Neuronal stem cell (in vitro differentiated cells): ENCODE measurements around the gene DLGAP4.
"Not testable (repeated sequence)": the region's sequence is repeated elsewhere in the genome, so short reads cannot be mapped to it uniquely, and the experiment has no call there.

Experiments used
- DNase-seq: peaks from one replicate; pipeline ENCODE4 v3.0.0-alpha.2; 2013; ENCODE audit warnings: low spot score
- H2AFZ ChIP-seq: one replicate; pipeline ENCODE4 v1.6.1; 2013; ENCODE audit warnings: mild to moderate bottlenecking, low read length, inconsistent platforms
- H2AK5ac ChIP-seq: 2 replicates; pipeline ENCODE4 v1.6.1; 2013; ENCODE audit warnings: low read depth, mild to moderate bottlenecking, inconsistent platforms, low read length, moderate library complexity, mixed read lengths
- H2BK120ac ChIP-seq: 2 replicates; pipeline ENCODE4 v1.6.1; 2013; ENCODE audit warnings: low read depth, mild to moderate bottlenecking, inconsistent platforms, low read length, moderate library complexity, mixed read lengths
- H2BK12ac ChIP-seq: one replicate; pipeline ENCODE4 v1.6.1; 2013; ENCODE audit warnings: low read length, inconsistent platforms
- H2BK15ac ChIP-seq: 2 replicates; pipeline ENCODE4 v1.6.1; 2013; ENCODE audit warnings: mild to moderate bottlenecking, low read length, inconsistent platforms, mixed read lengths
- H2BK5ac ChIP-seq: one replicate; pipeline ENCODE4 v1.6.1; 2013; ENCODE audit warnings: inconsistent platforms, mild to moderate bottlenecking, low read length, moderate library complexity
- H3K14ac ChIP-seq: one replicate; pipeline ENCODE4 v1.6.1; 2013; ENCODE audit warnings: low read length, inconsistent platforms
- H3K18ac ChIP-seq: 2 replicates; pipeline ENCODE4 v1.6.1; 2013; ENCODE audit warnings: low read length, inconsistent platforms
- H3K23ac ChIP-seq: 2 replicates; pipeline ENCODE4 v1.6.1; 2013; ENCODE audit warnings: low read depth, mild to moderate bottlenecking, mixed read lengths, low read length, inconsistent platforms; ENCODE audit not compliant: poor library complexity
- H3K27ac ChIP-seq: replicated peaks from 3 replicates; pipeline ENCODE4 v1.5.1; 2013; ENCODE audit warnings: low read length, inconsistent platforms
- H3K27me3 ChIP-seq, 3 experiments: 2 replicates each; pipeline ENCODE4 v1.6.1; 2013; ENCODE audit warnings: low read length in 3 of 3, mild to moderate bottlenecking in 2 of 3, inconsistent platforms in 1 of 3, low read depth in 1 of 3, mixed read lengths in 1 of 3, moderate library complexity in 1 of 3; ENCODE audit not compliant: control insufficient read depth in 3 of 3, insufficient read depth in 3 of 3
- H3K36me3 ChIP-seq, 2 donors: replicated peaks in 1 of 2; 2 replicates each; pipeline ENCODE4 v1.6.1; 2013; ENCODE audit warnings: low read length in 2 of 2; ENCODE audit not compliant: control insufficient read depth in 2 of 2, insufficient read depth in 2 of 2
- H3K4ac ChIP-seq: 2 replicates; pipeline ENCODE4 v1.6.1; 2013; ENCODE audit warnings: inconsistent platforms, mild to moderate bottlenecking, low read length, moderate library complexity
- H3K4me1 ChIP-seq, 2 donors: 1 replicate in 1 of 2; 2 replicates in 1 of 2; pipeline ENCODE4 v1.6.1; 2013; ENCODE audit warnings: low read length in 2 of 2, low read depth in 1 of 2; ENCODE audit not compliant: control insufficient read depth in 2 of 2, insufficient read depth in 1 of 2
- H3K4me2 ChIP-seq: one replicate; pipeline ENCODE4 v1.6.1; 2013; ENCODE audit warnings: mild to moderate bottlenecking, low read length, inconsistent platforms; ENCODE audit not compliant: insufficient read depth, poor library complexity, severe bottlenecking
- H3K4me3 ChIP-seq, 2 donors: 2 replicates each; pipeline ENCODE4 v1.5.1; 2013; ENCODE audit warnings: low read length in 2 of 2, mild to moderate bottlenecking in 2 of 2, inconsistent platforms in 1 of 2, moderate library complexity in 1 of 2
- H3K79me1 ChIP-seq: one replicate; pipeline ENCODE4 v1.6.1; 2013; ENCODE audit warnings: low read depth, mild to moderate bottlenecking, inconsistent platforms, low read length, moderate library complexity
- H3K9ac ChIP-seq: one replicate; pipeline ENCODE4 v1.6.1; 2013; ENCODE audit warnings: mild to moderate bottlenecking, low read depth, low read length, inconsistent platforms; ENCODE audit not compliant: poor library complexity
- H3K9me3 ChIP-seq, 2 donors: replicated peaks in 1 of 2; 2 replicates each; pipeline versions ENCODE3 to v1.6.1; 2013; ENCODE audit warnings: low read length in 2 of 2, mild to moderate bottlenecking in 2 of 2, inconsistent platforms in 1 of 2, low read depth in 1 of 2, mixed read lengths in 1 of 2, moderate library complexity in 1 of 2; ENCODE audit not compliant: control insufficient read depth in 2 of 2, insufficient read depth in 1 of 2
- H4K8ac ChIP-seq: one replicate; pipeline ENCODE4 v1.6.1; 2013; ENCODE audit warnings: low read depth, mild to moderate bottlenecking, inconsistent platforms, low read length, moderate library complexity
- H4K91ac ChIP-seq: one replicate; pipeline ENCODE4 v1.6.1; 2013; ENCODE audit warnings: low read length, low read depth, mild to moderate bottlenecking, inconsistent platforms; ENCODE audit not compliant: poor library complexity
- WGBS, 2 donors: extraction: QIAGEN DNeasy Blood & Tissue Kit; methylation state at CpG; one replicate each; pipeline ENCODE4 v1.1.7; 2013; ENCODE audit warnings: missing lambda C conversion rate in 2 of 2, mixed read lengths in 1 of 2; ENCODE audit not compliant: insufficient read length in 2 of 2, insufficient replicate concordance in 1 of 2; ENCODE audit errors: extremely low coverage in 2 of 2; 5-methylcytosine and 5-hydroxymethylcytosine counted together

DLGAP4 gene

DNA sequence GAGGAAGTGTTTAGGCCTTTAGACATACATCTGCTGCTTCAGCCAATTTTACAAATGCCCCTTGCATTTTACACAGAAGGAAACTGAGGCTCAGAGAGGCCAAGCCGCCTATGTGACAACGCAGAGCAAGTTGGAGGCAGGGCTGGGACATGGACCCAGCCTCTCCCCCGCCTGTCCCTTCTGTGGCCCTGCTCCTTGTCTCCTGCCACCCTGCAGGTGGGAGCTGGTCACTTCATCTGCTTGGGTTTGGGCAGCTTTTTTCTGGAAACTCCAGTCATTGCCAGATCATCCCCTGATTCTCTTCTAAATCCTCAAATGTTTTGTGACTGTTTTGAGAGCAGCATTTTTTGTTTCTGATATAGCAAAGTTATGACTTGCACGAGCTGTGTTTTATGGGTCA is 68.9 kb downstream of the DLGAP4 start:
- H3K23ac ChIP-seq = no peak overlapping the region
- peaks cover 0 to 23% (median 2%) of the 10 kb centered on the region in 3 experiments for H3K27me3 ChIP-seq
- H3K9me3 ChIP-seq = no peaks in the 10 kb centered on the region
- no peak overlapping the region for H3K14ac ChIP-seq
- no peak overlapping the region for H4K91ac ChIP-seq
- no peak overlapping the region for H2BK15ac ChIP-seq
- no peak for DNase-seq
- H3K18ac ChIP-seq = no peak overlapping the region
- H3K4me1 ChIP-seq = no peaks in the 10 kb centered on the region
- H3K27ac ChIP-seq = no peak overlapping the region
- H2BK5ac ChIP-seq = no peak overlapping the region
- no peaks in the 10 kb centered on the region for H3K36me3 ChIP-seq
- no peak overlapping the region for H3K4ac ChIP-seq
- no peak overlapping the region for H3K9ac ChIP-seq
- no peak overlapping the region for H4K8ac ChIP-seq
- H2BK12ac ChIP-seq = no peak overlapping the region
- no CpG with 5 or more reads among the region's 4 CpGs for WGBS, 2 donors
- no peak overlapping the region for H2BK120ac ChIP-seq
- H2AK5ac ChIP-seq = no peak overlapping the region
- H3K4me2 ChIP-seq = no peak overlapping the region
- H3K79me1 ChIP-seq = no peaks in the 10 kb centered on the region
- H2AFZ ChIP-seq = no peak overlapping the region
- H3K4me3 ChIP-seq = no peak overlapping the region

DNA sequence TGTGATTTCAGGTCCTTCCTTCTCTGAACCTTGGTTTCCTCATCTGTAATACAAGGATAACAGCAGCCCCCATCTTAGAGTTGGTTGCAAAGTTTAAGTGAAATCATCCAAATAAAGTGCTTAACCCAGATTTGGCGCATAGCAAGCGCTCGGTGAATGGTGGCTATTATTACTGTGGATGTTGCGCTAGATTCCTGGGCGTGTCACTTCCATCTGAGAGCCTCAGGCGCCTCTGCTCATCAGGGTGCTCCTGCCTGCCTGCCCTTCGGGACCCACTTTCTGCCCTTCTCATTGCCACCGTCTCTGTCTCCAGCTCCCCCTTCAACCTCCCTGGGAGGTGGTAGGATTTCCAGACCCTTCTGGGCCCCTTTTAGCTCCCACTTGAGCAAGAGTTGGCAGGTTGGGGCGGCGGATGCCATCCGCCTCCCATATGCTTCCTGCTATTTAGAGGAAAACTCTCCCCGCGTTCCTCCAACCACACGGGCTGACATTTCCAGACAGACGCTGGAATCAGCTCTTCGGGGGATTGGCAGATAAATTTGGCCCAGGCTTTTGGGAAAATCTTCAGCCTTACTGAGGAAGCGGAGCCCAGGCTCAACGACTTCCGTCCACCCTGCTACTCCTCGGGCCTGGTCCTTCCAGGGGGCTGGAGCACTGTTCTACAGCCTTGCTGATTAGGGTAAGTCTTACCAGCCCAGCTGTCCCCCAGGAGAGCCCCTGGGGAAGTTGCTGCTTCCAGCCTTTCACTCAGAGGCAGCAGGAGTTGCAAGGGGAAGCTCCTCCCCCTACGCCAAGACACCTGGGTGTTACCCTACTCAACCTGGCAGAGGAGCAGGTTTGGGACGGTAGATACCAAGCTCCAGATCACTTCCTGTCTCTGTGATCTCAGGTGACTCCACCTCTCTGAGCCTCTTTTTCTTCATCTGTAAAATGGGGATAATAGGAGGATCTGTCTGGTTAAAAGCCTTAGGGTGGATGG is 71.5 kb downstream of the DLGAP4 start:
- Histone ChIP-seq H3K9me3 (no peaks in the 10 kb centered on the region), H3K14ac (no peak overlapping the region), H3K4ac (no peak overlapping the region), H3K4me1 (no peaks in the 10 kb centered on the region), H4K8ac (no peak overlapping the region), H4K91ac (no peak overlapping the region), H3K4me2 (no peak overlapping the region), H3K27me3 (peaks cover 0 to 23% (median 2%) of the 10 kb centered on the region in 3 experiments), H3K27ac (no peak overlapping the region), H2BK15ac (no peak overlapping the region), H2BK5ac (no peak overlapping the region), H3K79me1 (no peaks in the 10 kb centered on the region), H2BK120ac (no peak overlapping the region), H3K9ac (no peak overlapping the region), H3K36me3 (no peaks in the 10 kb centered on the region), H3K4me3 (no peak overlapping the region), H3K23ac (no peak overlapping the region), H2AFZ (no peak overlapping the region), H2AK5ac (no peak overlapping the region), H3K18ac (no peak overlapping the region), H2BK12ac (no peak overlapping the region)
- WGBS, 2 donors = no CpG with 5 or more reads among the region's 22 CpGs
- DNase-seq = no peak

DNA sequence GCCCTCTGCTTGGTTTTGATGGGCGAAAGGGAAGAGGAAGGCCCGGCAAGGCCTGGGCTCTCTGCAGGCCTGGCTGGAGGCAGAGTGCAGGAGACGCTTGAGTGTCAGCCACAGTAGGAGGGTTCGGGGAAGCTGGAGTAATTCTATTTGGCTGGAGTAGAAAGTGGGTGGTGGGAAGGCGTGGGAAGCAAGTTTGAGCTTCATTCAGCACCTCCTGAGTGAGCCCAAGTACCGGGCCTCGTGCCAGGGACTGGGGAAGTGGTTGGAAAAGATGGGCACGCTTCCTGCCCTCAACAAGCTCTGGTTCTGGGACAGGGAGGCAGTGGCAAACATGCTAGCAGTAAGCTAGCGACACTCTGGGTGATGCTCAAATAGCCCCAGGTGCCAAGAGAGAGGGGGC is 72.5 kb downstream of the DLGAP4 start:
- H2BK12ac ChIP-seq = no peak overlapping the region
- no peaks in the 10 kb centered on the region for H3K79me1 ChIP-seq
- H3K4ac ChIP-seq = no peak overlapping the region
- H2AFZ ChIP-seq = no peak overlapping the region
- no peak overlapping the region for H4K91ac ChIP-seq
- H3K27me3 ChIP-seq = peaks cover 0 to 23% (median 2%) of the 10 kb centered on the region in 3 experiments
- no peaks in the 10 kb centered on the region for H3K9me3 ChIP-seq
- no peak overlapping the region for H2BK5ac ChIP-seq
- no peaks in the 10 kb centered on the region for H3K4me1 ChIP-seq
- no CpG with 5 or more reads among the region's 9 CpGs for WGBS, 2 donors
- no peaks in the 10 kb centered on the region for H3K36me3 ChIP-seq
- no peak for DNase-seq
- no peak overlapping the region for H3K4me2 ChIP-seq
- H2BK120ac ChIP-seq = no peak overlapping the region
- H3K14ac ChIP-seq = no peak overlapping the region
- H3K18ac ChIP-seq = no peak overlapping the region
- peak overlapping the region; percentile 17 for H3K9ac ChIP-seq
- peak overlapping the region; percentile 24 for H2BK15ac ChIP-seq
- no peak overlapping the region for H4K8ac ChIP-seq
- peak overlapping the region; percentile 58 for H2AK5ac ChIP-seq
- no peak overlapping the region for H3K27ac ChIP-seq
- H3K23ac ChIP-seq = no peak overlapping the region
- H3K4me3 ChIP-seq = no peak overlapping the region

DNA sequence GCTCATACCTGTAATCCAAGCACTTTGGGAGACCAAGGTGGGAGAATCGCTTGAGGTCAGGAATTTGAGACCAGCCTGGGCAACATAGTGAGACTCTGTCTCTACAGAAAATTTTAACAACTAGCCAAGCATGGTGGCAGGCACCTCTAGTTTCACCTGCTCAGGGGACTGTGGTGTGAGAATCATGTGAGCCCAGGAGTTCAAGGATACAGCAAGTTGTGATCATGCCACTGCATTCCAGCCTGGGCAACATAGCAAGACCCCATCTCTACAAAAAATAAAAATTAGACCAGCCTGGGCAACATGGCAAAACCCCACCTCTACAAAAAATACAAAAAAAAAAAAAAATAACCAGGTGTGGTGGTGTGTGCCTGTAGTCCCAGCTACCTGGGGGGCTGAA is 73.8 kb downstream of the DLGAP4 start:
- not testable (repeated sequence) for H3K4me2 ChIP-seq, H3K14ac ChIP-seq, H3K23ac ChIP-seq, H3K9ac ChIP-seq, H3K9me3 ChIP-seq, H2BK15ac ChIP-seq, H2AFZ ChIP-seq, H3K36me3 ChIP-seq, H4K8ac ChIP-seq, H2AK5ac ChIP-seq, H3K4me1 ChIP-seq, H3K4ac ChIP-seq, DNase-seq, H2BK120ac ChIP-seq, H4K91ac ChIP-seq, H2BK5ac ChIP-seq, H2BK12ac ChIP-seq, H3K27ac ChIP-seq, H3K18ac ChIP-seq, H3K79me1 ChIP-seq, H3K4me3 ChIP-seq
- no CpG with 5 or more reads among the region's 1 CpG for WGBS, 2 donors
- H3K27me3 ChIP-seq = peaks cover 0 to 23% (median 2%) of the 10 kb centered on the region in 3 experiments
